K562 (cell line): Measurements from ENCODE around the gene HPSE2. TPM values are rescaled to one million over a fixed set of nuclear protein-coding genes. Genes with fewer than 3 reads are reported as not detected.

Source experiments
- ATAC-seq: fragments of 200-7000 bp; cut with Tn5 transposase; 3 replicates; pipeline ENCODE4 v1.9.1; 2020; ENCODE audit warnings: moderate library complexity
- BruUV-seq: library from RNA; stranded (reverse); fragments of 400-500 nt; replicated peaks from 2 replicates; lab custom pipeline; 2021; lab: Mats Ljungman, UMichigan
- CTCF ChIA-PET: fragments of 300-600 bp; formaldehyde crosslinking; extraction: SDS; loops from one replicate; lab custom pipeline; 2021; ENCODE audit warnings: low intra/inter-chr PET ratio; lab: Yijun Ruan, JAX
- POLR2A ChIA-PET: fragments of 300-600, 350-650 bp; sonication (Branson Sonifier 250); formaldehyde crosslinking; extraction: SDS; loops from one replicate; lab custom pipeline; 2021; ENCODE audit warnings: antibody characterized with exemption, inconsistent platforms; lab: Yijun Ruan, JAX
- DNase-seq, 4 experiments: peaks; one replicate each; pipeline versions ENCODE4 v3.0.0 to v3.0.0-alpha.2; 2011 to 2018; ENCODE audit warnings: low spot score in 3 of 4, mixed read lengths in 3 of 4; ENCODE audit errors: extremely low read depth in 1 of 4
- FAIRE-seq: peaks from 2 replicates; lab custom pipeline; 2011; peaks lifted over from hg19 to GRCh38; lab: Jason Lieb, UNC
- H2AFZ ChIP-seq: 2 replicates; pipeline ENCODE4 v1.6.0; 2011; ENCODE audit warnings: low read depth, low read length, control low read depth, inconsistent platforms
- H3K27ac ChIP-seq: fragments of 200-600 bp; 3 replicates; pipeline ENCODE4 v1.8.0; 2011; ENCODE audit warnings: low read depth, mild to moderate bottlenecking, control low read depth, inconsistent platforms, low read length, moderate library complexity, mixed read lengths; ENCODE audit errors: extremely low read depth
- H3K27me3 ChIP-seq, 2 experiments: fragments of 300-600 bp in 1 of 2; 2 replicates in 1 of 2; 3 replicates in 1 of 2; pipeline versions ENCODE4 v1.6.0 to v1.8.0; 2011; ENCODE audit warnings: inconsistent platforms in 2 of 2, low read length in 2 of 2, mild to moderate bottlenecking in 1 of 2, mixed read lengths in 1 of 2, moderate library complexity in 1 of 2; ENCODE audit not compliant: control insufficient read depth in 2 of 2, insufficient read depth in 2 of 2
- H3K36me3 ChIP-seq: fragments of 300-600 bp; 3 replicates; pipeline ENCODE4 v1.8.0; 2011; ENCODE audit warnings: mild to moderate bottlenecking, low read length, inconsistent platforms; ENCODE audit not compliant: control insufficient read depth, insufficient read depth
- H3K4me1 ChIP-seq, 2 experiments: fragments of 200-600 bp in 1 of 2; replicated peaks in 1 of 2; 2 replicates in 1 of 2; 3 replicates in 1 of 2; pipeline versions ENCODE4 v1.5.1 to v1.8.0; 2011; ENCODE audit warnings: inconsistent platforms in 2 of 2, low read length in 2 of 2, mild to moderate bottlenecking in 1 of 2, mixed read lengths in 1 of 2, moderate library complexity in 1 of 2; ENCODE audit not compliant: control insufficient read depth in 2 of 2, insufficient read depth in 2 of 2
- H3K4me2 ChIP-seq: 2 replicates; pipeline ENCODE4 v1.6.1; 2011; ENCODE audit warnings: low read length, control low read depth, inconsistent platforms, mixed read lengths; ENCODE audit not compliant: insufficient read depth
- H3K4me3 ChIP-seq: fragments of 200-600 bp; sonication (generic), shearing (Covaris generic); 2 replicates; pipeline ENCODE4 v1.5.1; 2016; ENCODE audit warnings: control low read depth, inconsistent platforms
- H3K79me2 ChIP-seq: fragments of 200-600 bp; 3 replicates; pipeline ENCODE4 v1.8.0; 2011; ENCODE audit warnings: low read length, inconsistent platforms; ENCODE audit not compliant: control insufficient read depth, insufficient read depth
- H3K9ac ChIP-seq, 2 experiments: 2 replicates each; pipeline versions ENCODE4 v1.6.0 to v1.6.1; 2011; ENCODE audit warnings: low read depth in 2 of 2, low read length in 2 of 2, control low read depth in 1 of 2, inconsistent platforms in 1 of 2, mild to moderate bottlenecking in 1 of 2, mixed read lengths in 1 of 2; ENCODE audit not compliant: insufficient read depth in 1 of 2
- H3K9me1 ChIP-seq: one replicate; pipeline ENCODE4 v1.6.0; 2011; ENCODE audit warnings: inconsistent platforms, mild to moderate bottlenecking, low read length, moderate library complexity; ENCODE audit not compliant: control insufficient read depth, insufficient read depth
- H3K9me3 ChIP-seq: replicated peaks from 2 replicates; pipeline ENCODE4 v1.5.1; 2011; ENCODE audit warnings: low read depth, low read length, inconsistent platforms; ENCODE audit not compliant: control insufficient read depth, insufficient read depth
- H4K20me1 ChIP-seq: replicated peaks from 2 replicates; pipeline ENCODE4 v1.6.1; 2011; ENCODE audit warnings: low read length, inconsistent platforms, mixed read lengths; ENCODE audit not compliant: control insufficient read depth, insufficient read depth
- BCOR ChIP-seq: fragments of 450-650 bp; IDR thresholded peaks from 2 replicates; pipeline ENCODE4 v1.6.1; 2016
- CTCF ChIP-seq, 3 experiments: IDR thresholded peaks in 2 of 3; conservative IDR thresholded peaks in 1 of 3; 2 replicates each; pipeline ENCODE4 v1.5.1; 2011 to 2012; ENCODE audit warnings: low read length in 3 of 3, mild to moderate bottlenecking in 3 of 3, control low read depth in 2 of 3, improper control_type of control experiment in 1 of 3, inconsistent platforms in 1 of 3, low read depth in 1 of 3, mixed read lengths in 1 of 3, moderate library complexity in 1 of 3; ENCODE audit not compliant: insufficient read depth in 2 of 3
- HINFP ChIP-seq: fragments of 450-650 bp; conservative IDR thresholded peaks from 2 replicates; pipeline ENCODE4 v1.6.1; 2016; ENCODE audit warnings: missing genetic modification characterization, low read depth, mild to moderate bottlenecking, control low read depth, missing compliant biosample characterization
- POU5F1 ChIP-seq: fragments of 150-350 bp; IDR thresholded peaks from 2 replicates; pipeline ENCODE4 v1.6.1; 2014; ENCODE audit warnings: borderline replicate concordance, low read length, low read depth, mild to moderate bottlenecking; ENCODE audit not compliant: partially characterized antibody
- TAF7 ChIP-seq: fragments of 450-650 bp; IDR thresholded peaks from 2 replicates; pipeline ENCODE4 v1.6.1; 2016; ENCODE audit warnings: missing genetic modification characterization, missing compliant biosample characterization
- ZNF121 ChIP-seq: sonication (generic); formaldehyde crosslinking; conservative IDR thresholded peaks from 2 replicates; pipeline ENCODE4 v1.8.0; 2022; ENCODE audit warnings: missing genetic modification reagents
- ZNF23 ChIP-seq: fragments of 250-450 bp; sonication (Bioruptor Pico); IDR thresholded peaks from 2 replicates; pipeline ENCODE4 v1.4.0; 2020; ENCODE audit warnings: mild to moderate bottlenecking
- ZNF785 ChIP-seq: fragments of 250-450 bp; sonication (Bioruptor Pico); IDR thresholded peaks from 2 replicates; pipeline ENCODE4 v1.4.0; 2020; ENCODE audit warnings: mild to moderate bottlenecking
- WGBS: fragments of 100-300 bp; shearing (Covaris generic); methylation state at CpG from one replicate; pipeline ENCODE4 v1.1.6; 2016; ENCODE audit warnings: low coverage, mixed read lengths; ENCODE audit not compliant: insufficient coverage; ENCODE audit errors: missing lambda C conversion rate; 5-methylcytosine and 5-hydroxymethylcytosine counted together
- in situ Hi-C: fragments of 300-500 bp; cut with MboI; formaldehyde crosslinking; loops from 4 replicates; pipeline ENCODE4 v1.15.0; 2018; ENCODE audit warnings: inconsistent platforms, mixed read lengths
- intact Hi-C: fragments of 100-400 bp; cut with micrococcal nuclease; formaldehyde crosslinking; loops from 2 replicates; pipeline ENCODE4 v1.14.2; 2022
- polyA plus RNA-seq, 8 experiments: library from polyadenylated mRNA; depleted of rRNA in 4 of 8; stranded (reverse) in 5 of 8; unstranded in 3 of 8; fragments of >200 nt; fragmentation: Nextera tagmentation in 2 of 8; fragmentation: Illumina TruSeq in 1 of 8; extraction: Ambion mirVana in 2 of 8; extraction: Trizol in 1 of 8; gene quantifications; 2 replicates each; pipeline versions ENCODE4 v1.2.1 to v1.2.3, GENCODE V29; 2011 to 2014; ENCODE audit warnings: inconsistent platforms in 1 of 8, missing spikeins in 1 of 8
- total RNA-seq, 7 experiments: library from RNA; depleted of rRNA in 6 of 7; stranded (reverse); fragments of >200 nt in 6 of 7; fragmentation: Illumina TruSeq in 2 of 7; extraction: Trizol in 2 of 7; gene quantifications; 2 replicates each; pipeline versions ENCODE4 v1.2.1 to v1.2.3, GENCODE V29; 2011 to 2021; ENCODE audit warnings: low replicate concordance in 1 of 7
- TF ChIP-seq, protein P1 (sequence below): sonication (generic); formaldehyde crosslinking; IDR thresholded peaks from 2 replicates; pipeline ENCODE4 v1.8.1; 2023; ENCODE audit warnings: mild to moderate bottlenecking, missing genetic modification reagents

The HPSE2 gene
- total and polyA plus RNA-seq, 9 of the 15 experiments (the other 6 are each of a cell fraction or from before 2014, with no cell fraction given) = 0.03 to 0.10 (median 0.04) TPM; not detected in 2

DNA sequence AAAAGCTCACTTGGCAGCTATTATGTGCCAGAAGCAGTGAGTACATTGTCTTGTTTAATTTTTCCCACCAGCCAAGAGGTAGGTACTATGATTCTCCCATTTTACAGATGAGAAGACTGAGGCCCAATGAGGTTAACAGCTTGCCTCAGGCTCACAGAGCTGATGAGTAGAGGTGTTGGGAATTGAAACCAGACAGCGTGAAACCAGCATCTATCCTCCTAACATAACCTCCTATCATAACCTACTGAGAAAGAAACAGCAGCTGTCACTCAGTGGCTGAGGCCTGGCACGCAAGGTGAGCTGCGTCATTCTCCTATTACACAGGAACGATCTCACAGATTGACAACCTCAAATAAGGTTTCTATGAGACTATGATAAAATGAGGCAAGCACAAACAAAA, 826.9 kb downstream of the HPSE2 start (continued):
- TF ChIP-seq, protein P1, sequence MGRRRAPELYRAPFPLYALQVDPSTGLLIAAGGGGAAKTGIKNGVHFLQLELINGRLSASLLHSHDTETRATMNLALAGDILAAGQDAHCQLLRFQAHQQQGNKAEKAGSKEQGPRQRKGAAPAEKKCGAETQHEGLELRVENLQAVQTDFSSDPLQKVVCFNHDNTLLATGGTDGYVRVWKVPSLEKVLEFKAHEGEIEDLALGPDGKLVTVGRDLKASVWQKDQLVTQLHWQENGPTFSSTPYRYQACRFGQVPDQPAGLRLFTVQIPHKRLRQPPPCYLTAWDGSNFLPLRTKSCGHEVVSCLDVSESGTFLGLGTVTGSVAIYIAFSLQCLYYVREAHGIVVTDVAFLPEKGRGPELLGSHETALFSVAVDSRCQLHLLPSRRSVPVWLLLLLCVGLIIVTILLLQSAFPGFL (CRISPR knock-in tag) = no peak
- TF ChIP-seq TAF7 (tag) (no peak), BCOR (peak; percentile 71), POU5F1 (no peak)
- TF ChIP-seq, all 486 proteins: peak for 4

- no TSS peak for BruUV-seq
- POLR2A ChIA-PET = no interaction called here
Observed at GRCh38 chr10:98407744-98408241, 827.9 kb downstream of the HPSE2 start.

More at GRCh38 chr10:98407744-98408241, 827.9 kb downstream of the HPSE2 start:
- ATAC-seq (no peak), DNase-seq (no peak), FAIRE-seq (no peak)
- no peaks in the 10 kb centered on the region; a peak in 1 of 5 replicates for H3K27me3 ChIP-seq
- no peaks in the 10 kb centered on the region for H4K20me1 ChIP-seq
- no peak overlapping the region for H3K4me3 ChIP-seq
- no peaks in the 10 kb centered on the region for H3K36me3 ChIP-seq
- H3K4me1 ChIP-seq = peaks cover 2 to 12% of the 10 kb centered on the region in 2 experiments; a peak in 3 of 5 replicates
- H3K27ac ChIP-seq = no peak overlapping the region
- WGBS = 67% methylated on average over 6 of the region's 18 CpGs
- H3K9ac ChIP-seq = no peak overlapping the region
- no peaks in the 10 kb centered on the region for H3K9me1 ChIP-seq
- H3K4me2 ChIP-seq = no peak overlapping the region
- TF ChIP-seq ZNF23 = no peak
- TF ChIP-seq ZNF785 (CRISPR knock-in tag) = no peak
- TF ChIP-seq ZNF121 (CRISPR knock-in tag) = no peak
- no peak for TF ChIP-seq HINFP (tag)
- TF ChIP-seq CTCF (IDR thresholded peaks at IDR 0.05 in 2 of 3, conservative IDR thresholded peaks at IDR 0.05 in 1 of 3; ENCODE audit: insufficient read depth in 2 of 3, low read depth in 1 of 3, low read length in 3 of 3) = no peak
- H2AFZ ChIP-seq = no peak overlapping the region
- H3K79me2 ChIP-seq = no peaks in the 10 kb centered on the region
- CTCF ChIA-PET = no interaction called here
- intact Hi-C loops = no loop called here
- no peaks in the 10 kb centered on the region for H3K9me3 ChIP-seq
- in situ Hi-C loops = no loop called here
